Body of pancreas (tissue), 4 donors: Measurements from ENCODE around the gene PRAMEF12. TPM values are rescaled to one million over a fixed set of nuclear protein-coding genes. Genes with fewer than 3 reads are reported as not detected.
"Not testable (repeated sequence)": the region's sequence is repeated elsewhere in the genome, so short reads cannot be mapped to it uniquely, and the experiment has no call there.

Experiments
- ATAC-seq: fragments of 150-250 bp; one replicate; pipeline ENCODE4 v1.9.1; 2016
- DNase-seq, 4 donors: peaks; one replicate each; pipeline ENCODE4 v3.0.0-alpha.2; 2019
- H3K27ac ChIP-seq, 4 donors: fragments of 200-600 bp; sonication (generic); 1 replicate in 3 of 4; 2 replicates in 1 of 4; pipeline versions ENCODE4 v1.5.1 to v1.6.1; 2016 to 2019; ENCODE audit warnings: mild to moderate bottlenecking in 1 of 4, mixed read lengths in 1 of 4, moderate library complexity in 1 of 4
- H3K27me3 ChIP-seq, 2 donors: fragments of 200-600 bp; sonication (generic); one replicate each; pipeline ENCODE4 v1.6.0; 2016; ENCODE audit warnings: mild to moderate bottlenecking in 1 of 2
- H3K36me3 ChIP-seq, 2 donors: fragments of 200-600 bp; sonication (generic); replicated peaks in 1 of 2; 2 replicates each; pipeline ENCODE4 v1.5.1; 2016; ENCODE audit warnings: low read depth in 2 of 2; ENCODE audit not compliant: insufficient read depth in 1 of 2
- H3K4me1 ChIP-seq: fragments of 200-600 bp; sonication (generic); one replicate; pipeline ENCODE4 v1.6.0; 2016
- H3K4me3 ChIP-seq, 2 donors: fragments of 200-600 bp; sonication (generic); 1 replicate in 1 of 2; 2 replicates in 1 of 2; pipeline ENCODE4 v1.5.1; 2016 to 2019
- H3K9me3 ChIP-seq, 3 donors: fragments of 200-600 bp; sonication (generic); 1 replicate in 2 of 3; 2 replicates in 1 of 3; pipeline ENCODE4 v1.5.1; 2016
- POLR2A ChIP-seq, 3 donors: fragments of 450-650 bp; IDR thresholded peaks; one replicate each; pipeline ENCODE4 v1.6.1; 2016; ENCODE audit warnings: antibody characterized with exemption in 3 of 3, mild to moderate bottlenecking in 2 of 3
- WGBS, 2 donors: methylation state at CpG; one replicate each; pipeline ENCODE4 v1.1.5; 2017; 5-methylcytosine and 5-hydroxymethylcytosine counted together
- intact Hi-C: fragments of 100-400 bp; cut with DNase I; formaldehyde crosslinking; loops from one replicate; pipeline ENCODE4 v1.15.1; 2023
- total RNA-seq, 2 donors: library from RNA; depleted of rRNA; stranded (reverse); fragments of >200 nt; gene quantifications; one replicate each; pipeline ENCODE4 v1.1.0, GENCODE V29; 2016
- TF ChIP-seq, protein P1 (sequence below), 7 experiments: fragments of 450-650 bp in 4 of 7; fragments of 200-600 bp in 3 of 7; sonication (generic) in 3 of 7; IDR thresholded peaks; one replicate each; pipeline ENCODE4 v1.5.1; 2016 to 2019; ENCODE audit warnings: antibody characterized with exemption in 7 of 7

The PRAMEF12 gene
- total RNA-seq, 2 donors from 2014 or later = not detected

DNA sequence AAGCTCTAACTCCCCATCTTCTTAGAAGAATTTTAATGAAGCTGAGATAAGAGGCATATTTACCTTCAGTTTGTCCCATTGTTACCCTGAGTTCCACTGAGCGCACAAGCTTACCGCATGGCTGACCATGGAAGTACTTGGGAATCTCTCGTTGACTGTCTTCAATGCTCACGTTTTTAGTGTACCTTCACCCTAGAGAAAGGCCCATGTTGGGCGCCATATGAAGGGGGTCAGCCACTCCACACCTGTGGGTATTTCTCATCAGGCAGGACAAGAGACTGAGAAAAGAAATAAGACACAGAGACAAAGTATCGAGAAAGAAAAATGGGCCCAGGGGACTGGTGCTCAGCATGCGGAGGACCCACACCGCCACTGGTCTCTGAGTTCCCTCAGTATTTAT, 11.2 kb downstream of the PRAMEF12 start:
- intact Hi-C loops, H3K4me3 ChIP-seq, H3K36me3 ChIP-seq, H3K27me3 ChIP-seq, DNase-seq, ATAC-seq, H3K9me3 ChIP-seq, H3K4me1 ChIP-seq, H3K27ac ChIP-seq: not testable (repeated sequence)
- WGBS, 2 donors = 69 to 81% methylated on average over 7 to 8 of the region's 8 CpGs

DNA sequence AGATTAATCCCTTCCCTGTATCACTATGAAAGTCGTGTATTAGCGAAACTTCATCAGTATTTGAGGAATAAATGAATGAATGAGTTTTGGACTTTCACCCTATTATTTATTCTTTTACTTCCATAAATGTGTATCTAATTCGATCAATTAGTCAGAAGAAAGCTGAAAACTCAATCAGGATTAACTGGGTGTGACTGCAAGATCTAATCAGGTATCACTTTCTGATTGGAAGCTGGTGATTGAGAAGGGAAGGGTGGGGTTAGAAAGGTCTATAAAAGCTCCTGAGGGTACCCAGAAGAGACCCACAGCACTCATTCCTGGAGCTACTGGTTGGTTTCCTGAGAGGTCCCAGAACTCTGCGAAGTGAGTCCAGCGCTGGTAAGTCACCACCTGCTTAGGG, 17.6 kb downstream of the PRAMEF12 start, which contains the start of gene PRAMEF1:
PRAMEF1 (plus strand) TSS at position 301 of the 400 bp plus-strand sequence. CDS start 1,831 bp downstream, outside the sequence.
- ATAC-seq, H3K4me1 ChIP-seq, H3K4me3 ChIP-seq, intact Hi-C loops, H3K27me3 ChIP-seq, H3K36me3 ChIP-seq, H3K9me3 ChIP-seq, H3K27ac ChIP-seq, DNase-seq: not testable (repeated sequence)
- 60 to 64% methylated on average over 2 to 3 of the region's 5 CpGs for WGBS, 2 donors

DNA sequence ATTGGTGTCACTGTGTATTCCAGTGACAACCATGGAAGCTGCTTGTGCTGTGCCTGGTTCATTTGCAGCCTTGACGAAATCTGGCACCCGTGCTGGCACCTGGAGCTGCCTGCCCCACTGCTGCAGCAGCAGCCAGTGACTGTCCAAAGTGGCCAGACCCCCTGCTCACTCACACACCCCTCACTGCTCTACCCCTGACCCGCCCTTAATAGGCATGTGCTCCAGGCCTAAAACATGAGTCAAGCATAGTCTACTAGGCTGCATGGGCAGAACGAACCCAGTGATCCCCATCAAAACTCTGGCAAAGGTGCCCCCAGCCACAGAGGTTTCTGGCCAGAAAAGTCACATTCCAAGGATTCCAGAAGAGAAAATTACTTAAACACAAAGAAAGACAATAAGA, 25.4 kb downstream of the PRAMEF12 start:
- Histone ChIP-seq H3K36me3 (no peaks in the 10 kb centered on the region), H3K4me3 (no peak overlapping the region), H3K27ac (no peak overlapping the region), H3K27me3 (no peaks in the 10 kb centered on the region), H3K4me1 (no peaks in the 10 kb centered on the region), H3K9me3 (no peaks in the 10 kb centered on the region)
- ATAC-seq (no peak), DNase-seq (no peak)
- intact Hi-C loops = no loop called here
- TF ChIP-seq, protein P1, sequence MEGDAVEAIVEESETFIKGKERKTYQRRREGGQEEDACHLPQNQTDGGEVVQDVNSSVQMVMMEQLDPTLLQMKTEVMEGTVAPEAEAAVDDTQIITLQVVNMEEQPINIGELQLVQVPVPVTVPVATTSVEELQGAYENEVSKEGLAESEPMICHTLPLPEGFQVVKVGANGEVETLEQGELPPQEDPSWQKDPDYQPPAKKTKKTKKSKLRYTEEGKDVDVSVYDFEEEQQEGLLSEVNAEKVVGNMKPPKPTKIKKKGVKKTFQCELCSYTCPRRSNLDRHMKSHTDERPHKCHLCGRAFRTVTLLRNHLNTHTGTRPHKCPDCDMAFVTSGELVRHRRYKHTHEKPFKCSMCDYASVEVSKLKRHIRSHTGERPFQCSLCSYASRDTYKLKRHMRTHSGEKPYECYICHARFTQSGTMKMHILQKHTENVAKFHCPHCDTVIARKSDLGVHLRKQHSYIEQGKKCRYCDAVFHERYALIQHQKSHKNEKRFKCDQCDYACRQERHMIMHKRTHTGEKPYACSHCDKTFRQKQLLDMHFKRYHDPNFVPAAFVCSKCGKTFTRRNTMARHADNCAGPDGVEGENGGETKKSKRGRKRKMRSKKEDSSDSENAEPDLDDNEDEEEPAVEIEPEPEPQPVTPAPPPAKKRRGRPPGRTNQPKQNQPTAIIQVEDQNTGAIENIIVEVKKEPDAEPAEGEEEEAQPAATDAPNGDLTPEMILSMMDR (IDR thresholded peaks at IDR 0.05) = no peak
- TF ChIP-seq POLR2A (IDR thresholded peaks at IDR 0.05) = no peak
- 45% methylated on average over 4 of the region's 4 CpGs; no CpG with 5 or more reads in 1 of the 2 donors for WGBS, 2 donors

DNA sequence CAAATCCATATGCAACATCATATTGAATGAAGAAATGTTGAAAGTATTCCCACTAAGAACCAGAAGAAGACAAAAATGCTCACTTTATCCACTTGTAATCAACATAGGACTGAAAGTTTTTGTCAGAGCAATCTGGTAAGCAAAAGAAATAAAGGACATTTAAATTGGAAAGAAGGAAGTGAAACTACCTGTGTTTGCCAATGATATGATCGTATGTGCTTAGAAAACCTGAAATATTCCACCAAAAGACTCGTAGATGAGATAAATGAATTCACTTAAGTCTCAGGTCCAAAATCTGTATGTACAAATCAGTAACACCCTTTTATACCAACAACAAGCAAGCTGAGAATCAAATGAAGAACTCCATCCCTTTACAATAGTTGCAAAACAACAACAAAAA, 26.2 kb downstream of the PRAMEF12 start:
- no peaks in the 10 kb centered on the region for H3K27me3 ChIP-seq
- WGBS, 2 donors = 35 to 47% methylated on average over 2 of the region's 2 CpGs
- no peaks in the 10 kb centered on the region for H3K9me3 ChIP-seq
- intact Hi-C loops = no loop called here
- TF ChIP-seq POLR2A (IDR thresholded peaks at IDR 0.05) = no peak
- TF ChIP-seq, protein P1 (IDR thresholded peaks at IDR 0.05) = no peak
- H3K27ac ChIP-seq = no peak overlapping the region
- DNase-seq (no peak), ATAC-seq (no peak)
- no peaks in the 10 kb centered on the region for H3K36me3 ChIP-seq
- no peak overlapping the region for H3K4me3 ChIP-seq
- no peaks in the 10 kb centered on the region for H3K4me1 ChIP-seq

DNA sequence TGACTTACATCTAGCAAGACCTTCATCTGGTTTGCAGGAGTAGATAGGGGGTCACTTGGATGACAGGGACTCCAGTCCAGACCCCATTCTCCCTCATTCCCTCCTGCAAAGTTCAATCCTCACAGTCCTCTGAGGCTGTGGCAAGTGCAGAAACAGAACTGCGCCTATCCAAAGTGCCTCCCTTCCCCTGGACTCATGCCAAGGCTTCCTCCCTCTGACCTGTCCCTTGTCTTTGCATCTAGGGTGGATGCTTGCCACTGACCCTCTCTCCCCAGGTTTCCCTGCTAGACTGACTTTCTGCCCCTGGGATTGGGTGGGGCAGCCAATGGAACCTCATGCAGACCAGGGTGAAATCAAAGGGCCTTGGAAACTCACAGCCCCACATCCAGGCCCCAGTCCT, 36.4 kb downstream of the PRAMEF12 start:
- Histone ChIP-seq H3K36me3 (no peaks in the 10 kb centered on the region), H3K4me1 (no peaks in the 10 kb centered on the region), H3K4me3 (no peak overlapping the region), H3K27me3 (no peaks in the 10 kb centered on the region), H3K27ac (no peak overlapping the region), H3K9me3 (no peaks in the 10 kb centered on the region)
- ATAC-seq = no peak
- no peak for DNase-seq
- no peak for TF ChIP-seq POLR2A (IDR thresholded peaks at IDR 0.05)
- TF ChIP-seq, protein P1 (IDR thresholded peaks at IDR 0.05) = no peak
- intact Hi-C loops = no loop called here
- WGBS, 2 donors = 64% methylated on average over 1 of the region's 1 CpG; no CpG with 5 or more reads in 1 of the 2 donors

DNA sequence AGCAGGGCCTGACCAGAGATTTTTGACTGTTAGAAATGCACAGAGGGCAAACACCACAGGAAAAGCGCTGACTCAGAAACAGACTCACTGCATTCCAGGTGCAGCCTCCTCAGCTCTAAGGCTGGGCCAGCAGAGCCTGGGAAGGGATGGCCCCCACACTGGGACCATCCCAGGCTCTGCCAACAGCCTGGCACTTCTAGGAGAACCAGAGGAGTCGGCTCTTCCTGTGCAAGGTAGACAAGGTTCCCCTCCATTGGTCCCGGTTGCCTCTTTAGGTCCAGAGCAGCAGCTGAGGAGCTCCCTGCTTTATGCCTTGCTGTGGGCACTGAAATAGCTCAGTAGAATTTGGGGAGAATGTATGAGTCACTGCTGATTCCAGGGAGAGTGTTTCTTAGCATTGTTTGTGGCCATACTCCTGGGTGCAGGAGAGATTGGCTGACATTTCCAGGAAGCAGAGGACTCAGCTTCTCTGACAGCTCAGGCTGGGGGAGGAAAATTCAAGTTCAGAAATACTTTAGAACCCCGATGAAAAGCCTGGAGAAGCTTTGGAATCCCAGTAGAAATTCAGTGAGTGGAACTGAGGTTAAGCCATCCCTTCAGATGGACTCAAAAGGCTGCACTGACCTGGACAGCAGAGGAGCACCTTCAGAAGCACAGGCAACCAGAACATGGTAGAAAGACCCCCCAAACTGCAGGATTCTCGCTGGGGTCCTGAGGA, 37.3 kb downstream of the PRAMEF12 start:
- H3K36me3 ChIP-seq = no peaks in the 10 kb centered on the region
- H3K4me3 ChIP-seq = no peak overlapping the region
- H3K27me3 ChIP-seq = no peaks in the 10 kb centered on the region
- 20 to 53% methylated on average over 1 to 5 of the region's 5 CpGs for WGBS, 2 donors
- H3K4me1 ChIP-seq = no peaks in the 10 kb centered on the region
- no peak for DNase-seq
- no peak for ATAC-seq
- intact Hi-C loops = no loop called here
- no peak overlapping the region for H3K27ac ChIP-seq
- TF ChIP-seq, protein P1 (IDR thresholded peaks at IDR 0.05) = no peak
- no peak for TF ChIP-seq POLR2A (IDR thresholded peaks at IDR 0.05)
- no peaks in the 10 kb centered on the region for H3K9me3 ChIP-seq
